Transverse colon (tissue), 3 donors: ENCODE data around the gene PLXND1.

Experiments used
- CTCF ChIP-seq, 5 experiments: fragments of 200-600 bp in 3 of 5; fragments of 450-650 bp in 2 of 5; sonication (generic) in 3 of 5; IDR thresholded peaks; 1 replicate in 2 of 5; 2 replicates in 3 of 5; pipeline ENCODE4 v1.5.1; 2016 to 2017; ENCODE audit warnings: antibody characterized with exemption in 5 of 5, inconsistent platforms in 3 of 5, mild to moderate bottlenecking in 2 of 5, moderate library complexity in 1 of 5
- EP300 ChIP-seq: sonication (generic); formaldehyde crosslinking; IDR thresholded peaks from one replicate; pipeline ENCODE4 v1.6.1; 2017; ENCODE audit warnings: antibody characterized with exemption, low read depth
- POLR2A ChIP-seq: fragments of 450-650 bp; IDR thresholded peaks from one replicate; pipeline ENCODE4 v1.6.1; 2016; ENCODE audit warnings: antibody characterized with exemption, mild to moderate bottlenecking, moderate library complexity

- TF ChIP-seq EP300: no peak
- no peak for TF ChIP-seq CTCF (IDR thresholded peaks at IDR 0.05)
- no peak for TF ChIP-seq POLR2A
Measured at GRCh38 chr3:129530251-129530791, 76.2 kb downstream of the PLXND1 start.
